ENCODE measurements around the gene ENTHD1.
"Not testable (repeated sequence)": the region's sequence is repeated elsewhere in the genome, so short reads cannot be mapped to it uniquely, and the experiment has no call there.

ENTHD1 gene

GRCh38 chr22:39924286-39924685, 30.7 kb upstream of the ENTHD1 start:
- DNase-seq: no peak

GRCh38 chr22:39923696-39924095, 30.1 kb upstream of the ENTHD1 start:
- DNase-seq: no peak

- no peak for DNase-seq
These were observed 26.7 kb upstream of the ENTHD1 start for GRCh38 chr22:39920134-39920743.

- DNase-seq: no peak
These were observed 24.4 kb upstream of the ENTHD1 start for GRCh38 chr22:39917776-39918495.

GRCh38 chr22:39917197-39917643, 23.7 kb upstream of the ENTHD1 start:
- DNase-seq: no peak

GRCh38 chr22:39916496-39916895, 22.9 kb upstream of the ENTHD1 start:
- DNase-seq: no peak

GRCh38 chr22:39915295-39915726, 21.8 kb upstream of the ENTHD1 start:
- DNase-seq: no peak

GRCh38 chr22:39914584-39914983, 21.0 kb upstream of the ENTHD1 start:
- DNase-seq: no peak

- peak; percentile 26 for DNase-seq
These were observed 20.3 kb upstream of the ENTHD1 start for GRCh38 chr22:39913886-39914285.

GRCh38 chr22:39913321-39913720, 19.8 kb upstream of the ENTHD1 start:
- DNase-seq: peak; percentile 26

GRCh38 chr22:39910876-39911613, 17.5 kb upstream of the ENTHD1 start:
- DNase-seq: no peak

- DNase-seq: no peak
These were observed 15.2 kb upstream of the ENTHD1 start for GRCh38 chr22:39908737-39909136.

- DNase-seq: peak; percentile 53
These were observed 14.6 kb upstream of the ENTHD1 start for GRCh38 chr22:39908136-39908535.

- DNase-seq: no peak
These were observed 14.1 kb upstream of the ENTHD1 start for GRCh38 chr22:39907605-39908097.

- DNase-seq: no peak
These were observed 13.5 kb upstream of the ENTHD1 start for GRCh38 chr22:39907047-39907446.

GRCh38 chr22:39906207-39906606, 12.6 kb upstream of the ENTHD1 start:
- DNase-seq: no peak

- no peak for DNase-seq
These were observed 12.1 kb upstream of the ENTHD1 start for GRCh38 chr22:39905687-39906086.

GRCh38 chr22:39904862-39905261, 11.3 kb upstream of the ENTHD1 start:
- no peak for DNase-seq

GRCh38 chr22:39904024-39904423, 10.5 kb upstream of the ENTHD1 start:
- not testable (repeated sequence) for DNase-seq

GRCh38 chr22:39901565-39902146, 8.1 kb upstream of the ENTHD1 start:
- DNase-seq: no peak

- DNase-seq: no peak
These were observed 7.0 kb upstream of the ENTHD1 start, which contains the start of gene GRAP2 for GRCh38 chr22:39900306-39901227. GRAP2 (plus strand) TSS chr22:39901084; CDS start chr22:39947107, 46,023 bp downstream.

GRCh38 chr22:39898997-39899396, 5.4 kb upstream of the ENTHD1 start:
- DNase-seq: no peak
